Caki2 (cell line): ENCODE measurements around the gene CRISP1. TPM values are rescaled to one million over a fixed set of nuclear protein-coding genes. Genes with fewer than 3 reads are reported as not detected.

Source experiments
- total RNA-seq: library from RNA; depleted of rRNA; stranded (reverse); fragments of >200 nt; shearing (Covaris generic); gene quantifications from 2 replicates; pipeline ENCODE4 v1.2.3, GENCODE V29; 2014; ENCODE audit warnings: low replicate concordance; rRNA removed

The CRISP1 gene
- total RNA-seq, 1 experiment from 2014 or later = not detected

Other genes starting within 250 kb of the CRISP1 start
- gene RHAG, start 229.7 kb downstream of the CRISP1 start, total RNA-seq = not detected in 2 replicates
- gene CRISP2, start 153.0 kb downstream of the CRISP1 start, total RNA-seq = not detected in 2 replicates
- not detected in 2 replicates for gene CRISP3, start 122.1 kb downstream of the CRISP1 start, total RNA-seq
- gene PGK2, start 79.2 kb downstream of the CRISP1 start, total RNA-seq = not detected in 2 replicates
- gene DEFB114, start 97.6 kb upstream of the CRISP1 start, total RNA-seq = not detected in 2 replicates
- not detected in 2 replicates for gene DEFB113, start 103.1 kb upstream of the CRISP1 start, total RNA-seq
- not detected in 2 replicates for gene DEFB110, start 155.5 kb upstream of the CRISP1 start, total RNA-seq
- gene DEFB112, start 183.4 kb upstream of the CRISP1 start, total RNA-seq = not detected in 2 replicates